PFSK-1 (cell line): ENCODE results near the gene ENO4.

Experiments
- FOXP2 ChIP-seq: optimal IDR thresholded peaks from 2 replicates; pipeline ENCODE3; 2011; ENCODE audit warnings: borderline replicate concordance, control low read depth, inconsistent platforms; ENCODE audit not compliant: insufficient read depth; ENCODE audit errors: extremely low read length, extremely low read depth
- POLR2AphosphoS5 ChIP-seq: IDR thresholded peaks from 2 replicates; pipeline ENCODE4 v1.6.1; 2012; ENCODE audit warnings: low read depth, mild to moderate bottlenecking, control low read depth, low read length, moderate library complexity
- SIN3A ChIP-seq: IDR thresholded peaks from 2 replicates; pipeline ENCODE4 v1.6.1; 2012; ENCODE audit warnings: mild to moderate bottlenecking, low read length, moderate library complexity, borderline replicate concordance; ENCODE audit not compliant: insufficient read depth
- TAF1 ChIP-seq: IDR thresholded peaks from 2 replicates; pipeline ENCODE4 v1.6.1; 2012; ENCODE audit warnings: low read length, control low read depth, borderline replicate concordance; ENCODE audit not compliant: insufficient read depth
- TF ChIP-seq, protein P1 (sequence below), 2 experiments: IDR thresholded peaks; 2 replicates each; pipeline versions ENCODE4 v1.6.1 to v1.8.0; 2011 to 2012; ENCODE audit warnings: low read depth in 2 of 2, low read length in 2 of 2, control low read depth in 1 of 2, inconsistent platforms in 1 of 2, mild to moderate bottlenecking in 1 of 2, moderate library complexity in 1 of 2; ENCODE audit not compliant: insufficient read depth in 1 of 2

ENO4 gene

DNA sequence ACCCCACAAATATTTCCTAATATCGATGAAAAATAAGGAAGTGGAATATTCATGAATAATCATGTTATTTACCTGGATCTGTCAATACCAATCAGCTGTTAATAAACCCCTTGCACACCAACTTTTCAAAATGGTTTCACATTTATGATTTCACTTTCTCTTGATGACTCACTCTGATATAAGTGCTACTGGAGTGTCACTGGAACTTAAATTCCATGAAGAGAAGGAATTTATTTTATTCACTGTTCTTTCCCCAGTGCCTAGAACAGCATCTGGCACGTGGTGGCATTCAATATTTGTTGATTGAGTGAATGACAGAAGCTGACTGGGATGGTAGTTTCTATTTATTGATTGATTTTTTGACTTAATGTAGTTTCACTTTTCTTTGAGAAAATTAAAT, 3.5 kb upstream of the ENO4 start:
- TF ChIP-seq POLR2AphosphoS5 (no peak), FOXP2 (no peak), TAF1 (no peak), SIN3A (no peak)
- TF ChIP-seq, protein P1, sequence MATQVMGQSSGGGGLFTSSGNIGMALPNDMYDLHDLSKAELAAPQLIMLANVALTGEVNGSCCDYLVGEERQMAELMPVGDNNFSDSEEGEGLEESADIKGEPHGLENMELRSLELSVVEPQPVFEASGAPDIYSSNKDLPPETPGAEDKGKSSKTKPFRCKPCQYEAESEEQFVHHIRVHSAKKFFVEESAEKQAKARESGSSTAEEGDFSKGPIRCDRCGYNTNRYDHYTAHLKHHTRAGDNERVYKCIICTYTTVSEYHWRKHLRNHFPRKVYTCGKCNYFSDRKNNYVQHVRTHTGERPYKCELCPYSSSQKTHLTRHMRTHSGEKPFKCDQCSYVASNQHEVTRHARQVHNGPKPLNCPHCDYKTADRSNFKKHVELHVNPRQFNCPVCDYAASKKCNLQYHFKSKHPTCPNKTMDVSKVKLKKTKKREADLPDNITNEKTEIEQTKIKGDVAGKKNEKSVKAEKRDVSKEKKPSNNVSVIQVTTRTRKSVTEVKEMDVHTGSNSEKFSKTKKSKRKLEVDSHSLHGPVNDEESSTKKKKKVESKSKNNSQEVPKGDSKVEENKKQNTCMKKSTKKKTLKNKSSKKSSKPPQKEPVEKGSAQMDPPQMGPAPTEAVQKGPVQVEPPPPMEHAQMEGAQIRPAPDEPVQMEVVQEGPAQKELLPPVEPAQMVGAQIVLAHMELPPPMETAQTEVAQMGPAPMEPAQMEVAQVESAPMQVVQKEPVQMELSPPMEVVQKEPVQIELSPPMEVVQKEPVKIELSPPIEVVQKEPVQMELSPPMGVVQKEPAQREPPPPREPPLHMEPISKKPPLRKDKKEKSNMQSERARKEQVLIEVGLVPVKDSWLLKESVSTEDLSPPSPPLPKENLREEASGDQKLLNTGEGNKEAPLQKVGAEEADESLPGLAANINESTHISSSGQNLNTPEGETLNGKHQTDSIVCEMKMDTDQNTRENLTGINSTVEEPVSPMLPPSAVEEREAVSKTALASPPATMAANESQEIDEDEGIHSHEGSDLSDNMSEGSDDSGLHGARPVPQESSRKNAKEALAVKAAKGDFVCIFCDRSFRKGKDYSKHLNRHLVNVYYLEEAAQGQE (IDR thresholded peaks at IDR 0.05; ENCODE audit: insufficient read depth in 1 of 2, low read depth in 2 of 2, low read length in 2 of 2) = no peak

DNA sequence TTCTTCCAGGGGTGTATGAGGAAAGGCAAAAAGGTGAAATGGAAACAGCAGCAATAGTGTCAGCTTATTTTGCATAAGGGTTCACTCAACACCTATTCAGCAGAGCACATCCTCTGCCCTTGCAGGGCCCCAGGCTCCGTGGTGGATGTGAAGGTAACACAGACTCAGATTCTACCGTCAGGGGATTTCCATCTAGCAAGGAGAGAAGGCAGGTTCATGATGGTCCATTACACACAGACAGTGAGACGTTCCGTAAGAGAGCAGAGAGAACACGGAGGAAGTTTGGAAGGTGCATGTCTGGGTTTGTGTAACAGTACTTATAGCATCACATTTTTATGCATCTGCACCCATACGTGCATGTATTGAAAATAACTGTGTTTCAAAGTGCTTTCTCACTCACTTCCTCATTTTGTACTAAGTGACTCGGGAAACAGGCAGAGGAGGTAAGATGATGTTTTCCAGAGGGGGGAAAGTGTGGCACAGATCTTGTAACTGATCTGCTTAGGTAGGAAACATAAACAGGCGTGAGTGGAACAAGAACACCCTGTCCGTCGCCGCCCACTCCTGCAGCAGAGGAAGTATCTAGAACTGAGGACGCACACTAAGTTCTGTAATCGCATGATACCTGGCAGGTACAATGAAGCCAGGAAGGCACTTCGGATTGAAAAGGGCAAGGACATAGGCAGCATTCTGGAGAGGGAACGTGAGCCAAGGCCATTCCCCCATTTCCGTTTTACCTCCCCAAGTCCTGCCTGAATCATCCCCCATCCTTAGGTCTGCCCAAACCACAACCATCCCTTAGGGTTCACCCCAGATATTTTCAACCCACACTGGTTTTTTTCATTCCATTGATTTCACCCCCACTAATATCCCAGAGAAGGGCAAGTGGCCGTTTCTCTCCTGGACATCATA, 1.0 kb upstream of the ENO4 start:
- TF ChIP-seq SIN3A (no peak), FOXP2 (no peak), POLR2AphosphoS5 (no peak), TAF1 (no peak)
- TF ChIP-seq, protein P1 (IDR thresholded peaks at IDR 0.05; ENCODE audit: insufficient read depth in 1 of 2, low read depth in 2 of 2, low read length in 2 of 2) = no peak

DNA sequence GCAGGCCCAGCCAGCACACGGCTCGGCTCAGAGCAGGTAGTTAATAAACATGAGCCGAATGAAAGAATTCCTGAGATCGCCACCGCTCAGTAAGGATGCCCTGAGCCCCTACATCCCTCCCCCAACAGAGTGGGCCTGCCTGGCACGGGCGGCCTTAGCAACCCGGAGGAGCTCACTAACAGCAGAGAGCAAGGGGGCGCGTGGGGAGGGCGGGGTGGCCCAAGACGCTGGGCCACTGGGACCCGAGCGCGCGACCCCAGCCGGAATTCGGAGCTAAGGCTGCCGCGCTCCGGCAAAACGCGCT, 403 bp upstream of the ENO4 start:
- TF ChIP-seq POLR2AphosphoS5 (no peak), TAF1 (no peak), FOXP2 (no peak)

DNA sequence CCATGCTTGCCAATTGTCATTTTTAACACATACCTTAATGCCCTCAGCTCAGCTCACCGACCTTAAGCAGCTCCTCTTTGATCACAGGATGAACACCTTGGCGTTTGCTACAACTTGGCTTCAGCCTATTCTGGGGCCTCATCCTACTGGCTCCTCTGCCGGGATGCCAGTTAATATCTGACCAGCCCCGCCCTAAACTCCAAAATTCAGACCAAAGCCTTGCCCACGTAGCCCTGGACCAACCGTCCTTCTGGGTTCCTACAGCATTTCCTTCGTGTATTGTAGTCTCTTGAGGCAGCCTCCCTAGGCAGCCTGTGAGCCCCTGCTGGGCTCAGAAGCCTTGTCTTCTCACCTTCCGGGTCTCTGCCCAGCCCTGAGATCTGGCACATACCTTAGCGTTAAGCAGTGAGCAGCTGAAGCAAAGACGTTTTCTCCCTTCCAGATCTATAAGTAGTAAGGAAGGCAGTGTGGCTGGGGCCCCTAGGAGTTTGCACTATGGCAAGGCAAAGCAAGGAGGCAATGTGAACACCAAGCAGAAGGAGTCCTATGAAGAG, 836 bp downstream of the ENO4 start:
- TF ChIP-seq TAF1 = no peak

DNA sequence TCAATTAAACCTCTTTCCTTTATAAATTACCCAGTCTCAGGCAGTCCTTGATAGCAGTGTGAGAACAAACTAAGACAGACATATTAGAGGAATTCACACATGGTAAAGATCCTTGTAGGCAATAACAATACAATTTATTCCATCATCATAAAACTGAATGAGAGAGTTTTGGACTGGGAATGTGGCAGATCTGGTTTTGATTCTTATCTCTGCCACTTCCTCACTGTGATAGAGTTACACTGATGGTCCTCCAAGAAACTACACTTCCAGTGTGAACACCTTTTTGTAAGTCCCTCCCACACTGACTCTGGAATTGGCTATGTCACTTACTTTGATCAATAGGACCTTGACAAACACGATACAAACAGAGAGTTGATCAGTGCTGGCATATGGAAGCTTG, 2.9 kb downstream of the ENO4 start:
- TF ChIP-seq TAF1 (no peak), SIN3A (no peak), POLR2AphosphoS5 (no peak), FOXP2 (no peak)
- TF ChIP-seq, protein P1 (IDR thresholded peaks at IDR 0.05; ENCODE audit: insufficient read depth in 1 of 2, low read depth in 2 of 2, low read length in 2 of 2) = no peak

DNA sequence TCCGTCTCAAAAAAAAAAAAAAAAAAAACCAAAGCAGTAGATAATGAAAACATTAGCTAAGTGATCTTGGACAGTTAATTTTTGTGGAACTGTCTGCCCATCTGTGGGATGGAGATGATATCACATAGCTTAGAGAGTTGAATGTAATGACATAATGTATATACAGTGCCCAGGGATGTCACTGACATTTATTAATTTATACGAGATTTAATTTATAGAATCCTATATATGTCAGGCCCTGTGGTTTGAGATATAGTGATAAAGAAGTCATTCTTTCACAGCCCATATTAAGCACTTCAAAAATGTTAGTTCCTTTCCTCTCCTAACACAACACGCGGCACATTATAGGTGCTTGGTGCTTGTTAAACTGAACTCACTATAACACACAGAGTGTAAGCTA, 4.0 kb downstream of the ENO4 start:
- TF ChIP-seq POLR2AphosphoS5 (no peak), SIN3A (no peak), FOXP2 (no peak), TAF1 (no peak)
- TF ChIP-seq, protein P1 (IDR thresholded peaks at IDR 0.05; ENCODE audit: insufficient read depth in 1 of 2, low read depth in 2 of 2, low read length in 2 of 2) = no peak
